Effector CD8-positive, alpha-beta T cell (primary cell): ENCODE data around the gene C9orf57.
"Not testable (repeated sequence)": the region's sequence is repeated elsewhere in the genome, so short reads cannot be mapped to it uniquely, and the experiment has no call there.

Experiments
- DNase-seq: peaks from one replicate; lab custom pipeline; 2025; lab: John Stamatoyannopoulos, UW
- total RNA-seq, 4 experiments: gene quantifications; one replicate each; lab custom pipeline; 2026; lab: John Stamatoyannopoulos, UW

Gene C9orf57
- 0 to 0.09 (median 0) reads per million in 4 experiments for total RNA-seq

GRCh38 chr9:72060513-72060912, at the start of gene C9orf57:
Gene C9orf57 (minus strand): TSS chr9:72060613. CDS start chr9:72059331, 1,282 bp downstream.
- no peak for DNase-seq

- DNase-seq: no peak
Measured at GRCh38 chr9:72102520-72102919, 42.1 kb upstream of the C9orf57 start.

GRCh38 chr9:72095520-72095919, 35.1 kb upstream of the C9orf57 start:
- DNase-seq: not testable (repeated sequence)

GRCh38 chr9:72092820-72093219, 32.4 kb upstream of the C9orf57 start:
- no peak for DNase-seq

- no peak for DNase-seq
Measured at GRCh38 chr9:72089451-72090130, 29.2 kb upstream of the C9orf57 start.

GRCh38 chr9:72082536-72082935, 22.1 kb upstream of the C9orf57 start:
- DNase-seq: no peak

GRCh38 chr9:72074666-72075065, 14.3 kb upstream of the C9orf57 start:
- DNase-seq: not testable (repeated sequence)

GRCh38 chr9:72065076-72065475, 4.7 kb upstream of the C9orf57 start:
- DNase-seq: no peak

- DNase-seq: no peak
Measured at GRCh38 chr9:72052122-72052521, 8.3 kb downstream of the C9orf57 start.

GRCh38 chr9:72048850-72049249, 11.6 kb downstream of the C9orf57 start:
- DNase-seq: no peak

GRCh38 chr9:72046630-72047456, 13.6 kb downstream of the C9orf57 start:
- DNase-seq: no peak

GRCh38 chr9:72044095-72044494, 16.3 kb downstream of the C9orf57 start:
- DNase-seq: no peak

- no peak for DNase-seq
Measured at GRCh38 chr9:72043576-72043975, 16.8 kb downstream of the C9orf57 start.

- no peak for DNase-seq
Measured at GRCh38 chr9:72042928-72043327, 17.5 kb downstream of the C9orf57 start.

- no peak for DNase-seq
Measured at GRCh38 chr9:72041775-72042194, 18.6 kb downstream of the C9orf57 start.

GRCh38 chr9:72041369-72041768, 19.0 kb downstream of the C9orf57 start:
- no peak for DNase-seq

GRCh38 chr9:72039532-72039931, 20.9 kb downstream of the C9orf57 start:
- no peak for DNase-seq

- DNase-seq: peak; percentile 33
Measured at GRCh38 chr9:72038890-72039410, 21.5 kb downstream of the C9orf57 start.

- no peak for DNase-seq
Measured at GRCh38 chr9:72038408-72038807, 22.0 kb downstream of the C9orf57 start.

- no peak for DNase-seq
Measured at GRCh38 chr9:72037571-72037970, 22.8 kb downstream of the C9orf57 start.

- DNase-seq: no peak
Measured at GRCh38 chr9:72030767-72031166, 29.6 kb downstream of the C9orf57 start.

- no peak for DNase-seq
Measured at GRCh38 chr9:72029986-72030385, 30.4 kb downstream of the C9orf57 start.

GRCh38 chr9:72025906-72026305, 34.5 kb downstream of the C9orf57 start:
- DNase-seq: no peak
